ENCODE data around the gene NR2F2.

NR2F2 gene

DNA sequence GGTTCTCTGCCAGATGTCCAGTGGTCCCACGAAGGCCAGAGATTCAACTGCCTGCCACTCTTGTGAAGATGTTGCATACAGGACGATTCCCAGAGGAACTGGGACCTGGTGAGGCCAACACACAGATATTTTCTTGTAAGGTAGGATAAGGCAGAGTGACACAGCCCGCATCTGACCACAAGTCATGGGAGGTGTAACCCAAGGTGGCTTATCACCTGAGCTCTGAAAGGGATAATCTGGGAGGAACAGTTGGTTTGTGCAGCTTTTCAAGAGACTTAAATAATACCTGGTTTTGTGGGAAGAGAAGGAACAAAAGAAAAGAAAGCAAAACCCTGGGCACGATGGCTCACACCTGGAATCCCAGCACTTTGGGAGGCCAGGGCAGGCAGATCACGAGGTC lies 39.8 kb upstream of the NR2F2 start:
- no peaks in the 10 kb centered on the region for H3F3A ChIP-seq (ENCODE audit: insufficient read depth, low read length)
- H3K27me3 ChIP-seq (ENCODE audit: insufficient read depth, low read length), result no peaks in the 10 kb centered on the region
- no peak overlapping the region for H3K4me2 ChIP-seq (ENCODE audit: low read length)
- H3K36me3 ChIP-seq (ENCODE audit: insufficient read depth, low read length), result no peaks in the 10 kb centered on the region
- TF ChIP-seq CTCF (IDR thresholded peaks at IDR 0.05; ENCODE audit: low read length) (no peak), EZH2 (IDR thresholded peaks at IDR 0.05; ENCODE audit: borderline replicate concordance, low read length) (no peak)
- H4K20me1 ChIP-seq (ENCODE audit: insufficient read depth, low read length), result no peaks in the 10 kb centered on the region
- H3K4me3 ChIP-seq (ENCODE audit: low read depth, low read length, poor library complexity, severe bottlenecking), result no peak overlapping the region
- no peak overlapping the region for H2AFZ ChIP-seq (ENCODE audit: low read length)
- no peak overlapping the region for H3K9ac ChIP-seq (ENCODE audit: low read length)
- no peaks in the 10 kb centered on the region for H3K9me3 ChIP-seq (ENCODE audit: low read length)
- no peaks in the 10 kb centered on the region for H3K4me1 ChIP-seq (ENCODE audit: insufficient read depth, low read length, severe bottlenecking)
- no peaks in the 10 kb centered on the region for H3K9me2 ChIP-seq (ENCODE audit: low read depth, low read length)
- H3K79me2 ChIP-seq (ENCODE audit: insufficient read depth, low read length), result no peaks in the 10 kb centered on the region
- no peak overlapping the region for H3K27ac ChIP-seq (ENCODE audit: low read depth, low read length, poor library complexity, severe bottlenecking)

DNA sequence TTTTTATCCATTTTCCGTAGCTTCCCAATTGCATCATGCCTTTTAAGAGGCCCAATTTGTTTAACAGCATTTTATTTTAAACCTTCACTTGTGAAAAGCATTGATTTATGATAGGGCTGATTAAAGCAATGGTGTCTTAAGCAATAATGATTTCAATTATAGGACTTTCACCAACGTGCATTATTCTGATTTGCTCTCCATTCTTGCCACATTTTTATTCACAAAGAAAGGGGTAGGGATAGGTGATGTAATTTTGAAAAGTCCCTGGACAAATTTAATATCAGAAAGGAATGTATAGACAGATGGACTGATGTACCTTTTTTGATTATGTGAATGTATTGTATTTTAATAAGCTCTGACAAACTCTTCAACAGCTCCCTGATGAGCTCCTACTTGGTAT lies 37.9 kb upstream of the NR2F2 start:
- TF ChIP-seq CTCF (IDR thresholded peaks at IDR 0.05; ENCODE audit: low read length), result no peak
- no peak for TF ChIP-seq EZH2 (IDR thresholded peaks at IDR 0.05; ENCODE audit: borderline replicate concordance, low read length)
- no peaks in the 10 kb centered on the region for H3K9me2 ChIP-seq (ENCODE audit: low read depth, low read length)
- H3K9me3 ChIP-seq (ENCODE audit: low read length), result no peaks in the 10 kb centered on the region
- H4K20me1 ChIP-seq (ENCODE audit: insufficient read depth, low read length), result no peaks in the 10 kb centered on the region
- no peaks in the 10 kb centered on the region for H3K27me3 ChIP-seq (ENCODE audit: insufficient read depth, low read length)
- H3K4me1 ChIP-seq (ENCODE audit: insufficient read depth, low read length, severe bottlenecking), result no peaks in the 10 kb centered on the region
- H3K36me3 ChIP-seq (ENCODE audit: insufficient read depth, low read length), result no peaks in the 10 kb centered on the region
- H3K4me3 ChIP-seq (ENCODE audit: low read depth, low read length, poor library complexity, severe bottlenecking), result no peak overlapping the region
- no peaks in the 10 kb centered on the region for H3F3A ChIP-seq (ENCODE audit: insufficient read depth, low read length)
- H3K9ac ChIP-seq (ENCODE audit: low read length), result no peak overlapping the region
- no peak overlapping the region for H3K27ac ChIP-seq (ENCODE audit: low read depth, low read length, poor library complexity, severe bottlenecking)
- H3K4me2 ChIP-seq (ENCODE audit: low read length), result no peak overlapping the region
- H3K79me2 ChIP-seq (ENCODE audit: insufficient read depth, low read length), result no peaks in the 10 kb centered on the region
- no peak overlapping the region for H2AFZ ChIP-seq (ENCODE audit: low read length)

- H3K4me1 ChIP-seq (ENCODE audit: insufficient read depth, low read length, severe bottlenecking), result no peaks in the 10 kb centered on the region
- H3K36me3 ChIP-seq (ENCODE audit: insufficient read depth, low read length), result no peaks in the 10 kb centered on the region
- H3K27ac ChIP-seq (ENCODE audit: low read depth, low read length, poor library complexity, severe bottlenecking), result no peak overlapping the region
- no peak overlapping the region for H2AFZ ChIP-seq (ENCODE audit: low read length)
- H3K9me2 ChIP-seq (ENCODE audit: low read depth, low read length), result no peaks in the 10 kb centered on the region
- H3K4me3 ChIP-seq (ENCODE audit: low read depth, low read length, poor library complexity, severe bottlenecking), result no peak overlapping the region
- no peak overlapping the region for H3K9ac ChIP-seq (ENCODE audit: low read length)
- no peaks in the 10 kb centered on the region for H3F3A ChIP-seq (ENCODE audit: insufficient read depth, low read length)
- TF ChIP-seq EZH2 (IDR thresholded peaks at IDR 0.05; ENCODE audit: borderline replicate concordance, low read length) (no peak), CTCF (IDR thresholded peaks at IDR 0.05; ENCODE audit: low read length) (no peak)
- no peaks in the 10 kb centered on the region for H3K27me3 ChIP-seq (ENCODE audit: insufficient read depth, low read length)
- no peaks in the 10 kb centered on the region for H3K79me2 ChIP-seq (ENCODE audit: insufficient read depth, low read length)
- H3K4me2 ChIP-seq (ENCODE audit: low read length), result no peak overlapping the region
- peaks cover 2% of the 10 kb centered on the region; the same call in 1 of the 2 replicates for H3K9me3 ChIP-seq (ENCODE audit: low read length)
- H4K20me1 ChIP-seq (ENCODE audit: insufficient read depth, low read length), result no peaks in the 10 kb centered on the region
Measured at GRCh38 chr15:96293441-96293840, 37.1 kb upstream of the NR2F2 start.

Data from OCI-LY1 (cell line).